Smooth muscle cell (in vitro differentiated cells): ENCODE results near the gene SCAMP1. TPM values are rescaled to one million over a fixed set of nuclear protein-coding genes. Genes with fewer than 3 reads are reported as not detected.

ENCODE experiments used
- DNase-seq: peaks from one replicate; lab custom pipeline; 2025; ENCODE audit not compliant: unreplicated experiment; lab: John Stamatoyannopoulos, UW
- H2AFZ ChIP-seq: fragments of 200-600 bp; sonication (generic); 2 replicates; pipeline ENCODE4 v1.6.0; 2016; ENCODE audit warnings: antibody characterized with exemption, low read depth, mild to moderate bottlenecking
- H3F3A ChIP-seq: fragments of 200-600 bp; sonication (generic); 2 replicates; pipeline ENCODE4 v1.6.0; 2017; ENCODE audit warnings: antibody characterized with exemption, low read depth
- H3K27ac ChIP-seq: fragments of 200-600 bp; sonication (generic); 2 replicates; pipeline ENCODE4 v1.5.1; 2016; ENCODE audit warnings: low read depth, mild to moderate bottlenecking
- H3K27me3 ChIP-seq: fragments of 200-600 bp; sonication (generic); 2 replicates; pipeline ENCODE4 v1.6.1; 2016; ENCODE audit warnings: low read depth, mild to moderate bottlenecking
- H3K36me3 ChIP-seq: fragments of 200-600 bp; sonication (generic); 2 replicates; pipeline ENCODE4 v1.5.1; 2016; ENCODE audit warnings: low read depth
- H3K4me1 ChIP-seq: fragments of 200-600 bp; sonication (generic); 2 replicates; pipeline ENCODE4 v1.5.1; 2016; ENCODE audit warnings: low read depth
- H3K4me2 ChIP-seq: fragments of 200-600 bp; sonication (generic); 2 replicates; pipeline ENCODE4 v1.6.0; 2016; ENCODE audit warnings: mild to moderate bottlenecking
- H3K4me3 ChIP-seq: fragments of 200-600 bp; sonication (generic); 2 replicates; pipeline ENCODE4 v1.5.1; 2016; ENCODE audit warnings: mild to moderate bottlenecking
- H3K79me2 ChIP-seq: fragments of 200-600 bp; sonication (generic); 2 replicates; pipeline ENCODE4 v1.6.0; 2016; ENCODE audit warnings: low read depth, mild to moderate bottlenecking
- H3K9ac ChIP-seq: fragments of 200-600 bp; sonication (generic); 2 replicates; pipeline ENCODE4 v1.6.0; 2016; ENCODE audit warnings: low read depth
- H3K9me3 ChIP-seq: fragments of 200-600 bp; sonication (generic); replicated peaks from 2 replicates; pipeline ENCODE4 v1.5.1; 2016; ENCODE audit warnings: low read depth
- H4K20me1 ChIP-seq: fragments of 200-600 bp; sonication (generic); 2 replicates; pipeline ENCODE4 v1.6.0; 2016; ENCODE audit warnings: low read depth
- CTCF ChIP-seq: fragments of 200-600 bp; sonication (generic); IDR thresholded peaks from 2 replicates; pipeline ENCODE4 v1.5.1; 2017; ENCODE audit warnings: borderline replicate concordance, mild to moderate bottlenecking, antibody characterized with exemption; ENCODE audit not compliant: insufficient read depth, poor library complexity, severe bottlenecking
- WGBS: methylation state at CpG from one replicate; pipeline ENCODE4 v1.1.7; 2016; ENCODE audit warnings: low lambda C conversion rate; 5-methylcytosine and 5-hydroxymethylcytosine counted together
- polyA plus RNA-seq: library from polyadenylated mRNA; unstranded; fragments of >200 nt; fragmentation: Nextera tagmentation; extraction: Ambion mirVana; gene quantifications from 2 replicates; pipeline ENCODE4 v1.2.1, GENCODE V29; 2016
- total RNA-seq: library from RNA; depleted of rRNA; stranded (reverse); fragments of >200 nt; gene quantifications from 2 replicates; pipeline ENCODE4 v1.2.3, GENCODE V29; 2014

The SCAMP1 gene
- total and polyA plus RNA-seq, 2 experiments from 2014 or later, result 21.0 to 45.6 TPM

- Histone ChIP-seq H3K4me3 (no peak overlapping the region), H3K9me3 (no peaks in the 10 kb centered on the region), H3K27ac (no peak overlapping the region), H3K4me2 (no peak overlapping the region), H3K9ac (no peak overlapping the region), H3F3A (no peaks in the 10 kb centered on the region), H3K79me2 (no peaks in the 10 kb centered on the region), H2AFZ (no peak overlapping the region), H3K4me1 (no peaks in the 10 kb centered on the region), H3K27me3 (no peaks in the 10 kb centered on the region), H3K36me3 (no peaks in the 10 kb centered on the region), H4K20me1 (no peaks in the 10 kb centered on the region)
- 95% methylated on average over 1 of the region's 1 CpG for WGBS
- TF ChIP-seq CTCF, result no peak
- DNase-seq, result no peak
These were observed 113.3 kb downstream of the SCAMP1 start for GRCh38 chr5:78473751-78474150.

- no peak overlapping the region for H3K4me3 ChIP-seq
- H3K27ac ChIP-seq, result no peak overlapping the region
- H2AFZ ChIP-seq, result no peak overlapping the region
- no peaks in the 10 kb centered on the region for H3K79me2 ChIP-seq
- DNase-seq, result no peak
- no peaks in the 10 kb centered on the region for H3K9me3 ChIP-seq
- no peak overlapping the region for H3K9ac ChIP-seq
- no peaks in the 10 kb centered on the region for H4K20me1 ChIP-seq
- H3K36me3 ChIP-seq, result no peaks in the 10 kb centered on the region
- H3K4me1 ChIP-seq, result no peaks in the 10 kb centered on the region
- H3K4me2 ChIP-seq, result no peak overlapping the region
- 96% methylated on average over 3 of the region's 3 CpGs for WGBS
- no peaks in the 10 kb centered on the region for H3K27me3 ChIP-seq
- no peaks in the 10 kb centered on the region for H3F3A ChIP-seq
- no peak for TF ChIP-seq CTCF
These were observed 115.0 kb downstream of the SCAMP1 start for GRCh38 chr5:78475370-78475769.

- H3K27me3 ChIP-seq, result no peaks in the 10 kb centered on the region
- H3K9me3 ChIP-seq, result no peaks in the 10 kb centered on the region
- no peaks in the 10 kb centered on the region for H3F3A ChIP-seq
- H3K79me2 ChIP-seq, result no peaks in the 10 kb centered on the region
- no peak for TF ChIP-seq CTCF
- H3K4me1 ChIP-seq, result no peaks in the 10 kb centered on the region
- no peaks in the 10 kb centered on the region for H3K36me3 ChIP-seq
- no peak for DNase-seq
- H2AFZ ChIP-seq, result no peak overlapping the region
- H3K4me3 ChIP-seq, result no peak overlapping the region
- WGBS, result 94% methylated on average over 1 of the region's 1 CpG
- H3K4me2 ChIP-seq, result no peak overlapping the region
- H3K27ac ChIP-seq, result no peak overlapping the region
- H4K20me1 ChIP-seq, result no peaks in the 10 kb centered on the region
- H3K9ac ChIP-seq, result no peak overlapping the region
These were observed 116.4 kb downstream of the SCAMP1 start for GRCh38 chr5:78476795-78477194.

GRCh38 chr5:78482948-78483347, 122.5 kb downstream of the SCAMP1 start:
- Histone ChIP-seq H3F3A (peaks cover 5% of the 10 kb centered on the region), H2AFZ (no peak overlapping the region), H3K4me3 (no peak overlapping the region), H3K4me2 (no peak overlapping the region), H3K27me3 (no peaks in the 10 kb centered on the region), H3K9me3 (no peaks in the 10 kb centered on the region), H3K9ac (no peak overlapping the region), H3K4me1 (no peaks in the 10 kb centered on the region), H3K79me2 (no peaks in the 10 kb centered on the region), H3K36me3 (no peaks in the 10 kb centered on the region), H4K20me1 (no peaks in the 10 kb centered on the region), H3K27ac (no peak overlapping the region)
- TF ChIP-seq CTCF, result no peak
- 100% methylated on average over 1 of the region's 1 CpG for WGBS
- no peak for DNase-seq
